ENCODE measurements around the gene SNRPB. TPM values are rescaled to one million over a fixed set of nuclear protein-coding genes. Genes with fewer than 3 reads are reported as not detected.

Gene SNRPB
- total RNA-seq, 1 experiment from 2014 or later = 349 TPM

- intact Hi-C loops (cut with micrococcal nuclease; ENCODE audit: unreplicated experiment) = no loop called here
- Histone ChIP-seq H2AFZ (no peak overlapping the region), H3K9me3 (ENCODE audit: insufficient read depth, low read depth) (no peaks in the 10 kb centered on the region), H3F3A (ENCODE audit: insufficient read depth, low read depth) (no peaks in the 10 kb centered on the region), H3K9me2 (ENCODE audit: insufficient read depth) (no peaks in the 10 kb centered on the region), H3K4me3 (no peak overlapping the region), H3K4me1 (replicated peaks; ENCODE audit: insufficient read depth) (no peaks in the 10 kb centered on the region), H3K27me3 (ENCODE audit: insufficient read depth, low read depth) (no peaks in the 10 kb centered on the region), H3K36me3 (ENCODE audit: low read depth) (no peaks in the 10 kb centered on the region; the same call in 1 of the 2 replicates), H3K27ac (no peak overlapping the region), H3K4me2 (no peak overlapping the region), H3K79me2 (ENCODE audit: low read depth) (no peaks in the 10 kb centered on the region), H4K20me1 (ENCODE audit: insufficient read depth) (no peaks in the 10 kb centered on the region)
- ChIA-PET POLR2A (ENCODE audit: unreplicated experiment) (no interaction called here), CTCF (no interaction called here)
- TF ChIP-seq EZH2 (IDR thresholded peaks at IDR 0.05; ENCODE audit: low read depth) (no peak), CTCF (conservative IDR thresholded peaks at IDR 0.05) (no peak)
- no TSS peak for BruUV-seq (replicated peaks)
- no peak for DNase-seq
Measured at GRCh38 chr20:2480381-2480780, 9.8 kb upstream of the SNRPB start.

- ChIA-PET POLR2A (ENCODE audit: unreplicated experiment) (interaction anchor here (0.6 kb wide), 1 partner anchor 443 kb away, joined by 4 read pairs; no protein-coding TSS in a partner anchor), CTCF (interaction anchor here (0.6 kb wide), 1 partner anchor 58 kb away, joined by 3 read pairs; no protein-coding TSS in a partner anchor)
- H3K4me3 ChIP-seq = no peak overlapping the region
- DNase-seq = no peak
- TF ChIP-seq EZH2 (IDR thresholded peaks at IDR 0.05; ENCODE audit: low read depth) (no peak), CTCF (conservative IDR thresholded peaks at IDR 0.05) (no peak)
- H3K4me1 ChIP-seq (replicated peaks; ENCODE audit: insufficient read depth) = no peaks in the 10 kb centered on the region
- BruUV-seq (replicated peaks) = no TSS peak
- H3F3A ChIP-seq (ENCODE audit: insufficient read depth, low read depth) = no peaks in the 10 kb centered on the region
- H2AFZ ChIP-seq = no peak overlapping the region
- H3K4me2 ChIP-seq = no peak overlapping the region
- no peak overlapping the region for H3K27ac ChIP-seq
- no peaks in the 10 kb centered on the region for H3K27me3 ChIP-seq (ENCODE audit: insufficient read depth, low read depth)
- no peaks in the 10 kb centered on the region for H3K9me2 ChIP-seq (ENCODE audit: insufficient read depth)
- intact Hi-C loops (cut with micrococcal nuclease; ENCODE audit: unreplicated experiment) = no loop called here
- H3K79me2 ChIP-seq (ENCODE audit: low read depth) = no peaks in the 10 kb centered on the region
- no peaks in the 10 kb centered on the region for H4K20me1 ChIP-seq (ENCODE audit: insufficient read depth)
- H3K36me3 ChIP-seq (ENCODE audit: low read depth) = no peaks in the 10 kb centered on the region
- no peaks in the 10 kb centered on the region for H3K9me3 ChIP-seq (ENCODE audit: insufficient read depth, low read depth)
Measured at GRCh38 chr20:2476742-2477615, 6.4 kb upstream of the SNRPB start.

GRCh38 chr20:2475850-2476741 is 5.5 kb upstream of the SNRPB start:
- H3K9me2 ChIP-seq (ENCODE audit: insufficient read depth) = no peaks in the 10 kb centered on the region
- TF ChIP-seq EZH2 (IDR thresholded peaks at IDR 0.05; ENCODE audit: low read depth) (no peak), CTCF (conservative IDR thresholded peaks at IDR 0.05) (no peak)
- BruUV-seq (replicated peaks) = no TSS peak
- no peak overlapping the region for H3K27ac ChIP-seq
- H2AFZ ChIP-seq = no peak overlapping the region
- DNase-seq = no peak
- H3K27me3 ChIP-seq (ENCODE audit: insufficient read depth, low read depth) = no peaks in the 10 kb centered on the region
- ChIA-PET POLR2A (ENCODE audit: unreplicated experiment) (interaction anchor here (0.6 kb wide), 1 partner anchor 444 kb away, joined by 4 read pairs; no protein-coding TSS in a partner anchor), CTCF (no interaction called here)
- no peak overlapping the region for H3K4me3 ChIP-seq
- H3F3A ChIP-seq (ENCODE audit: insufficient read depth, low read depth) = no peaks in the 10 kb centered on the region; the same call in 1 of the 2 replicates
- intact Hi-C loops (cut with micrococcal nuclease; ENCODE audit: unreplicated experiment) = no loop called here
- no peak overlapping the region for H3K4me2 ChIP-seq
- H4K20me1 ChIP-seq (ENCODE audit: insufficient read depth) = no peaks in the 10 kb centered on the region
- H3K9me3 ChIP-seq (ENCODE audit: insufficient read depth, low read depth) = no peaks in the 10 kb centered on the region
- H3K36me3 ChIP-seq (ENCODE audit: low read depth) = no peaks in the 10 kb centered on the region
- H3K79me2 ChIP-seq (ENCODE audit: low read depth) = no peaks in the 10 kb centered on the region
- H3K4me1 ChIP-seq (replicated peaks; ENCODE audit: insufficient read depth) = peaks cover 4% of the 10 kb centered on the region
